OCI-LY3 (cell line): ENCODE results near the gene USP7.

Experiments
- CTCF ChIP-seq: fragments of 200-600, 300-600 bp; sonication (generic); IDR thresholded peaks from 2 replicates; pipeline ENCODE4 v1.5.1; 2014; ENCODE audit warnings: antibody characterized with exemption, low read length, low read depth
- EZH2phosphoT487 ChIP-seq: fragments of 200-600 bp; shearing (Covaris generic); IDR thresholded peaks from 2 replicates; pipeline ENCODE4 v1.6.1; 2018; ENCODE audit warnings: antibody characterized with exemption, mixed run types, low read depth

- TF ChIP-seq CTCF (no peak), EZH2phosphoT487 (no peak)
Observed at GRCh38 chr16:8886593-8887430, 76.9 kb downstream of the USP7 start.
